H9 (cell line): ENCODE measurements around the gene PCDHGB7. TPM values are rescaled to one million over a fixed set of nuclear protein-coding genes. Genes with fewer than 3 reads are reported as not detected.

Experiments used
- DNase-seq: peaks from one replicate; pipeline ENCODE4 v3.0.0-alpha.2; 2017
- H2AFZ ChIP-seq: one replicate; pipeline ENCODE4 v1.6.1; 2013; ENCODE audit warnings: mild to moderate bottlenecking, low read length, control low read depth, moderate library complexity
- H2AK5ac ChIP-seq: 2 replicates; pipeline ENCODE4 v1.6.1; 2013; ENCODE audit warnings: low read length, control low read depth, mixed read lengths; ENCODE audit not compliant: insufficient read length
- H2BK120ac ChIP-seq: one replicate; pipeline ENCODE4 v1.6.1; 2013; ENCODE audit warnings: low read depth, mild to moderate bottlenecking, low read length, control low read depth, inconsistent platforms; ENCODE audit not compliant: poor library complexity, severe bottlenecking
- H2BK12ac ChIP-seq: 2 replicates; pipeline ENCODE4 v1.6.1; 2013; ENCODE audit warnings: low read length, control low read depth, mixed read lengths, low read depth; ENCODE audit not compliant: insufficient read length
- H2BK15ac ChIP-seq: 2 replicates; pipeline ENCODE4 v1.6.1; 2013; ENCODE audit warnings: low read depth, low read length, control low read depth
- H2BK20ac ChIP-seq: one replicate; pipeline ENCODE4 v1.6.1; 2013; ENCODE audit warnings: low read depth, mild to moderate bottlenecking, low read length, control low read depth, inconsistent platforms; ENCODE audit not compliant: poor library complexity, severe bottlenecking
- H2BK5ac ChIP-seq: 2 replicates; pipeline ENCODE4 v1.6.1; 2013; ENCODE audit warnings: low read length, control low read depth, mixed read lengths; ENCODE audit not compliant: insufficient read length
- H3K14ac ChIP-seq: 2 replicates; pipeline ENCODE4 v1.6.1; 2013; ENCODE audit warnings: low read length, control low read depth; ENCODE audit not compliant: insufficient read depth
- H3K18ac ChIP-seq: 2 replicates; pipeline ENCODE4 v1.6.1; 2013; ENCODE audit warnings: low read depth, mild to moderate bottlenecking, mixed read lengths, low read length, control low read depth; ENCODE audit not compliant: insufficient read length
- H3K23ac ChIP-seq: 2 replicates; pipeline ENCODE4 v1.6.1; 2013; ENCODE audit warnings: low read length, control low read depth, mixed read lengths, low read depth; ENCODE audit not compliant: insufficient read length
- H3K23me2 ChIP-seq: 2 replicates; pipeline ENCODE4 v1.6.1; 2013; ENCODE audit warnings: low read depth, mild to moderate bottlenecking, mixed read lengths, low read length, control low read depth; ENCODE audit not compliant: insufficient read length, poor library complexity, severe bottlenecking
- H3K27ac ChIP-seq: 2 replicates; pipeline ENCODE4 v1.5.1; 2013; ENCODE audit warnings: low read length, control low read depth, mixed read lengths, low read depth; ENCODE audit not compliant: insufficient read length
- H3K27me3 ChIP-seq: 2 replicates; pipeline ENCODE4 v1.6.1; 2013; ENCODE audit warnings: low read length, control low read depth, inconsistent platforms; ENCODE audit not compliant: insufficient read depth
- H3K4ac ChIP-seq: 2 replicates; pipeline ENCODE4 v1.6.1; 2013; ENCODE audit warnings: low read depth, mild to moderate bottlenecking, control low read depth, inconsistent platforms, low read length, moderate library complexity
- H3K4me1 ChIP-seq: 2 replicates; pipeline ENCODE4 v1.6.1; 2013; ENCODE audit warnings: low read length, control low read depth, inconsistent platforms; ENCODE audit not compliant: insufficient read depth
- H3K4me2 ChIP-seq: 2 replicates; pipeline ENCODE4 v1.6.1; 2013; ENCODE audit warnings: low read length, control low read depth, mixed read lengths; ENCODE audit not compliant: insufficient read length, insufficient read depth
- H3K56ac ChIP-seq: 2 replicates; pipeline ENCODE4 v1.6.1; 2013; ENCODE audit warnings: low read depth, mild to moderate bottlenecking, mixed read lengths, low read length, control low read depth; ENCODE audit not compliant: insufficient read length
- H3K79me1 ChIP-seq: 2 replicates; pipeline ENCODE4 v1.6.1; 2013; ENCODE audit warnings: low read depth, mild to moderate bottlenecking, moderate library complexity, low read length, control low read depth, inconsistent platforms; ENCODE audit not compliant: insufficient read depth, poor library complexity, severe bottlenecking
- H3K79me2 ChIP-seq: 2 replicates; pipeline ENCODE4 v1.6.1; 2013; ENCODE audit warnings: low read length, control low read depth, inconsistent platforms; ENCODE audit not compliant: insufficient read depth
- H3K9ac ChIP-seq: 2 replicates; pipeline ENCODE4 v1.6.1; 2013; ENCODE audit warnings: low read length, control low read depth, mixed read lengths; ENCODE audit not compliant: insufficient read length; ENCODE audit errors: extremely low read depth
- H3K9me3 ChIP-seq: one replicate; pipeline ENCODE4 v1.6.1; 2013; ENCODE audit warnings: low read depth, low read length, inconsistent platforms; ENCODE audit not compliant: control insufficient read depth
- H3T11ph ChIP-seq: one replicate; pipeline ENCODE4 v1.6.1; 2013; ENCODE audit warnings: mild to moderate bottlenecking, low read length, control low read depth, inconsistent platforms
- H4K20me1 ChIP-seq: one replicate; pipeline ENCODE4 v1.6.1; 2013; ENCODE audit not compliant: control insufficient read depth, insufficient read length, insufficient read depth
- H4K5ac ChIP-seq: 2 replicates; pipeline ENCODE4 v1.6.1; 2013; ENCODE audit warnings: low read depth, mild to moderate bottlenecking, mixed read lengths, low read length, control low read depth; ENCODE audit not compliant: insufficient read length
- H4K8ac ChIP-seq: replicated peaks from 2 replicates; pipeline ENCODE4 v1.6.1; 2013; ENCODE audit warnings: low read length, control low read depth, mixed read lengths, low read depth; ENCODE audit not compliant: insufficient read length
- H4K91ac ChIP-seq: 2 replicates; pipeline ENCODE4 v1.6.1; 2013; ENCODE audit warnings: low read depth, mild to moderate bottlenecking, moderate library complexity, mixed read lengths, low read length, control low read depth; ENCODE audit not compliant: insufficient read length
- H3K27ac Mint-ChIP-seq, 3 experiments: 2 replicates in 2 of 3; 3 replicates in 1 of 3; pipeline ENCODE4 v1.8.0; 2020 to 2021; ENCODE audit warnings: mixed read lengths in 3 of 3, mild to moderate bottlenecking in 1 of 3, moderate library complexity in 1 of 3
- H3K27me3 Mint-ChIP-seq: 2 replicates; pipeline ENCODE4 v1.8.0; 2021; ENCODE audit warnings: low read depth, mild to moderate bottlenecking, moderate library complexity, mixed read lengths
- H3K36me3 Mint-ChIP-seq, 3 experiments: 2 replicates in 2 of 3; 3 replicates in 1 of 3; pipeline ENCODE4 v1.8.0; 2020 to 2021; ENCODE audit warnings: low read depth in 3 of 3, mixed read lengths in 3 of 3; ENCODE audit not compliant: insufficient read depth in 1 of 3
- H3K4me1 Mint-ChIP-seq, 2 experiments: 2 replicates each; pipeline ENCODE4 v1.8.0; 2020; ENCODE audit warnings: mixed read lengths in 2 of 2
- H3K4me3 Mint-ChIP-seq, 2 experiments: 2 replicates in 1 of 2; 3 replicates in 1 of 2; pipeline ENCODE4 v1.8.0; 2020 to 2021; ENCODE audit warnings: mild to moderate bottlenecking in 2 of 2, mixed read lengths in 2 of 2, moderate library complexity in 1 of 2
- H3K9me3 Mint-ChIP-seq, 2 experiments: 2 replicates in 1 of 2; 3 replicates in 1 of 2; pipeline ENCODE4 v1.8.0; 2020; ENCODE audit warnings: mild to moderate bottlenecking in 2 of 2, mixed read lengths in 2 of 2, moderate library complexity in 1 of 2
- WGBS: extraction: QIAGEN DNeasy Blood & Tissue Kit; methylation state at CpG from one replicate; pipeline ENCODE4 v1.1.7; 2013; ENCODE audit warnings: missing lambda C conversion rate, low lambda C conversion rate, mixed read lengths; ENCODE audit not compliant: insufficient read length; ENCODE audit errors: extremely low coverage; 5-methylcytosine and 5-hydroxymethylcytosine counted together
- total RNA-seq: library from RNA; stranded (reverse); gene quantifications from 2 replicates; pipeline ENCODE4 v1.2.1, GENCODE V29; 2021
- TF ChIP-seq, protein P1 (sequence below): fragments of 200-600 bp; sonication (generic); conservative IDR thresholded peaks from 3 replicates; pipeline ENCODE4 v1.8.0; 2021; ENCODE audit warnings: antibody characterized with exemption, mild to moderate bottlenecking

The PCDHGB7 gene
- total RNA-seq, 1 experiment from 2014 or later, result 7.7 TPM

DNA sequence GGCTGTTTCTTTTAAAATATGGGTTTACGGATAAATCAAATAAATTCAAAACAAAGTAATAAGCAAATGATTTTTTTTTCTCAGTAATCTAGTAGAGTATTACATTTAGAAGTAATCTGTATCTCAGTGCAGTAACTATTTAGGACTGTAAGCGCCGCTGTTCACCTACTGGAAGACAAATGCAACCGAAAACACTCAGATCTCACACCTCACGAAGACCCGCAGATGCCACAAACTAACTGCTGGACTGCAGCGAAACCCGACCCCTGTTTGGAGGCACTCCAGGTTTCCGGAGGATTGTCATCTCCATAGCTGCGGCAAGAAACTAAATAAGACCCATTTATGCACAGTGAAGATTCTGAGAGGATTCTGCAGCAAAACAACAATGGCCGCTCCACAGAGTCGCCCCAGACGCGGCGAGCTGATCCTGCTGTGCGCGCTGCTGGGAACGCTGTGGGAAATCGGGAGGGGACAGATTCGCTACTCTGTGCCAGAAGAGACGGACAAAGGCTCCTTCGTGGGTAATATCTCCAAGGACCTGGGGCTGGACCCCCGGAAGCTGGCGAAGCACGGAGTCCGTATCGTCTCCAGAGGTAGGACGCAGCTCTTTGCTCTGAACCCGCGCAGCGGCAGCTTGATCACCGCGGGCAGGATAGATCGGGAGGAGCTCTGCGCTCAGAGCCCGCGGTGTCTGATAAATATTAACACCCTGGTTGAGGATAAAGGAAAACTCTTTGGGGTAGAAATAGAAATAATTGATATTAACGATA is 24.9 kb upstream of the PCDHGB7 start, which contains the start of gene PCDHGA8:
Gene PCDHGA8, plus strand, starts transcription at position 205 of the 770 bp plus-strand sequence. Its CDS starts 181 bp downstream, at position 386.
- no peak within 1 kb of the TSS for H4K8ac ChIP-seq
- Mint-ChIP-seq H3K4me3 (no peak within 1 kb of the TSS), H3K4me1 (no peaks in the 10 kb centered on the region), H3K27me3 (peaks cover 10% of the 10 kb centered on the region), H3K36me3 (peaks cover 29 to 64% (median 56%) of the 10 kb centered on the region in 3 experiments), H3K9me3 (peaks cover 62 to 76% of the 10 kb centered on the region in 2 experiments), H3K27ac (0 out of 7 replicates have a peak within 1 kb of the TSS, but pooled peaks of 1 of the 3 experiments have one; percentile 59)
- no peak within 1 kb of the TSS for H2BK15ac ChIP-seq
- TF ChIP-seq, protein P1, sequence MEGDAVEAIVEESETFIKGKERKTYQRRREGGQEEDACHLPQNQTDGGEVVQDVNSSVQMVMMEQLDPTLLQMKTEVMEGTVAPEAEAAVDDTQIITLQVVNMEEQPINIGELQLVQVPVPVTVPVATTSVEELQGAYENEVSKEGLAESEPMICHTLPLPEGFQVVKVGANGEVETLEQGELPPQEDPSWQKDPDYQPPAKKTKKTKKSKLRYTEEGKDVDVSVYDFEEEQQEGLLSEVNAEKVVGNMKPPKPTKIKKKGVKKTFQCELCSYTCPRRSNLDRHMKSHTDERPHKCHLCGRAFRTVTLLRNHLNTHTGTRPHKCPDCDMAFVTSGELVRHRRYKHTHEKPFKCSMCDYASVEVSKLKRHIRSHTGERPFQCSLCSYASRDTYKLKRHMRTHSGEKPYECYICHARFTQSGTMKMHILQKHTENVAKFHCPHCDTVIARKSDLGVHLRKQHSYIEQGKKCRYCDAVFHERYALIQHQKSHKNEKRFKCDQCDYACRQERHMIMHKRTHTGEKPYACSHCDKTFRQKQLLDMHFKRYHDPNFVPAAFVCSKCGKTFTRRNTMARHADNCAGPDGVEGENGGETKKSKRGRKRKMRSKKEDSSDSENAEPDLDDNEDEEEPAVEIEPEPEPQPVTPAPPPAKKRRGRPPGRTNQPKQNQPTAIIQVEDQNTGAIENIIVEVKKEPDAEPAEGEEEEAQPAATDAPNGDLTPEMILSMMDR, result no peak
- no peak within 1 kb of the TSS for H3T11ph ChIP-seq
- no peaks in the 10 kb centered on the region for H3K79me2 ChIP-seq
- DNase-seq, result no peak
- H2AK5ac ChIP-seq, result no peak within 1 kb of the TSS
- H2BK5ac ChIP-seq, result no peak within 1 kb of the TSS
- H2BK12ac ChIP-seq, result no peak within 1 kb of the TSS
- no peak within 1 kb of the TSS for H2AFZ ChIP-seq
- no peaks in the 10 kb centered on the region for H3K27me3 ChIP-seq
- H3K9me3 ChIP-seq, result peaks cover 53% of the 10 kb centered on the region
- H4K5ac ChIP-seq, result no peak within 1 kb of the TSS
- no peaks in the 10 kb centered on the region for H4K20me1 ChIP-seq
- H3K79me1 ChIP-seq, result no peaks in the 10 kb centered on the region
- H2BK120ac ChIP-seq, result no peak within 1 kb of the TSS
- WGBS, result no CpG with 5 or more reads among the region's 38 CpGs
- H4K91ac ChIP-seq, result no peak within 1 kb of the TSS
- H3K23ac ChIP-seq, result no peak within 1 kb of the TSS
- H3K18ac ChIP-seq, result no peak within 1 kb of the TSS
- H3K56ac ChIP-seq, result no peak within 1 kb of the TSS
- no peak within 1 kb of the TSS for H3K14ac ChIP-seq
- 0 out of 2 replicates have a peak, but pooled peaks cover 2% of the 10 kb centered on the region for H3K4me1 ChIP-seq
- no peak within 1 kb of the TSS for H3K4me2 ChIP-seq
- H3K4ac ChIP-seq, result no peak within 1 kb of the TSS
- no peak within 1 kb of the TSS for H2BK20ac ChIP-seq
- H3K23me2 ChIP-seq, result no peaks in the 10 kb centered on the region
- H3K27ac ChIP-seq, result no peak within 1 kb of the TSS
- H3K9ac ChIP-seq, result no peak within 1 kb of the TSS
